ENCODE measurements around the gene LIPC.
"Not testable (repeated sequence)": the region's sequence is repeated elsewhere in the genome, so short reads cannot be mapped to it uniquely, and the experiment has no call there.

The LIPC gene

GRCh38 chr15:58585693-58586443, 154.1 kb downstream of the LIPC start:
- no peak for DNase-seq (ENCODE audit: low spot score)

DNA sequence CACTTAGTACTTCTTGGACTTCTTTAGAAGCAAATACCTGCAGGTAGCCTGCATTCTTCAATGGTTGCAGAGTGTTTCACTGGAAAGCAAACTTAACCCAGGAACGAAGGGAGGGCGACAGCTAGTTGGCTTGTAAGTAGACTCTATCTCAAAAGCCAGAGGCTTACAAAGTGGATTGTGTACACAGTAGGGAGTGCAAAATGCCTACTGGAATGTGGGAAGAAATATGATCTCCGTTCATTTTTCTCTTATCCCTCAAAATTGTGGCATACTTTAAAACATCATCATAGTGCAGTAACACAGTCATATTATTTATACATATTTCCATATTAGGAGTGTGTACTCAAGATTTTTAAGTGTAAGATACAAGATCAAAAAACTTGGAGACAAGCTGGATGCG, 155.7 kb downstream of the LIPC start:
- DNase-seq (ENCODE audit: low spot score) = no peak

GRCh38 chr15:58588096-58588495, 156.3 kb downstream of the LIPC start:
- DNase-seq (ENCODE audit: low spot score) = no peak

DNA sequence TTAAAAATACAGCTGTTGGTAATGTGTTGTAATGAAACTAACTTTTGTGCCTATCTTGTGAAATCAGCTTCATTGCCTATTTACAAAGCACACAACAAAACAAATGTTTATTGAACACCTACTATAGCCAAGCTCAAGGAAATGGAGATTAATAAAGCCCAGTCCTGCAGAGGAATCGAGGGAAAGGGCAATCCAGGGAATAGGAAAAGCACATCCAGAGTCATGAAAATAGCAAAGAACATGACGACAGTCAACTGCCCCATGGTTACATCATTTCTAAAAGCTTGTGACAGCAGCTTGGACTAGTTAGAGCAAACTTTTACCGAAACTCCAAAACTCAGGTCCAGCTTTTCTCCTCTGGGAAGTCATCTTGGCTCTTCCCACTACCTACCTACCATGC, 157.3 kb downstream of the LIPC start:
- no peak for DNase-seq (ENCODE audit: low spot score)

DNA sequence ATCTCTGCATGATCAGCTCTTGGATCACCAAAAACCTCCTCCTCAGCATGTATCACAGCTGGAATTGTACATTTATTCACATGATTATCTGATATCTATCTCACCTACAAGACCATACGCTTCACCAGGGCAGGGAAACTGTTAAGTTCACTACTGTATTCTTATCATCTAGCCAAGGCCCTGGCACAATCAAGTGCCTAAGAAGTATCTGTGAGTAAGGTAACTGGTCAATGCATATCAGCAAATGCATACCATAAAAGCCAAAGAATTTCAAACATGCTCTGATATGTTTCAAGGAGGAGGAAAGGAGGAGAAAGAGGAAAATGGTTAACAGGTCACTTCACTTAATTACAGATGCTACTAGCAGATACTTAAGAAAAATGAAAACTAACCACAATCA, 158.4 kb downstream of the LIPC start:
- no peak for DNase-seq (ENCODE audit: low spot score)

GRCh38 chr15:58590926-58591325, 159.1 kb downstream of the LIPC start:
- DNase-seq (ENCODE audit: low spot score) = no peak

DNA sequence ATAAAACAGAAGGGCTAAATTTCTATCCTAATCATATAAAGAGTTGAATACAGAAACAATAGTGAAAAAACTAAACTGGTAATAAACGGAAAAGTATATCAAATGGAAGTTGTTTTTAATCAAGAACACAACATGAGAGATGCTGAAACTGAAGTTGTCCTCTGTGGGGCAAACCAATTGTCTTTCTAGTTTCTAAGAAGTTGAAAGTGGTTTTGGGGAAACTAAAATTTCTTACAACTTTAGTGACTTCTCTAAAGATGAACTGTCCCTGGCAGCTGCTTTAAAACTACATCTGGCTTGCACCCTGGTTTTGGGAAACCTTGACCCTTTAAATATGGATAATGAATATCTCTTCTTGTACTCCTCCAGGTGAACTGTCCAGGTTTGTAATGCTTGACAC, 162.1 kb downstream of the LIPC start:
- no peak for DNase-seq (ENCODE audit: low spot score)

DNA sequence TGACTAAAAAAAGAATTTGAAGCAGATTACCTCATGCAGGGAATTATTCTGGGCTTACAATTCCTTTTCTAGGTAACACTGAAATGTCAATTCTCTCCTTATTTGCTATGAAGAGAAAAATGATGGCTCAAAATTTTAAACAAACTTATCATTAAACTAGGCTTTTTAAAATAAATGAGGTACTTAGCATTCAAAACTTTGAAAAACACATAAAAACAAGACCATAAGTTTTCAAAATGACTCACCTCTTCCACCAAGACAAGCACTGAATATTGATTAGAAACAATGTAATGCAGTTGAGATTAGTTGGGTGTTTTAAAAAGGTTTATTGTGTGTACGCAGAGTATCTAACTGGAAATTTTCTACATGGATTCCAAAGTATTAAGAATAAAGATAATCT, 163.1 kb downstream of the LIPC start:
- DNase-seq (ENCODE audit: low spot score) = no peak

DNA sequence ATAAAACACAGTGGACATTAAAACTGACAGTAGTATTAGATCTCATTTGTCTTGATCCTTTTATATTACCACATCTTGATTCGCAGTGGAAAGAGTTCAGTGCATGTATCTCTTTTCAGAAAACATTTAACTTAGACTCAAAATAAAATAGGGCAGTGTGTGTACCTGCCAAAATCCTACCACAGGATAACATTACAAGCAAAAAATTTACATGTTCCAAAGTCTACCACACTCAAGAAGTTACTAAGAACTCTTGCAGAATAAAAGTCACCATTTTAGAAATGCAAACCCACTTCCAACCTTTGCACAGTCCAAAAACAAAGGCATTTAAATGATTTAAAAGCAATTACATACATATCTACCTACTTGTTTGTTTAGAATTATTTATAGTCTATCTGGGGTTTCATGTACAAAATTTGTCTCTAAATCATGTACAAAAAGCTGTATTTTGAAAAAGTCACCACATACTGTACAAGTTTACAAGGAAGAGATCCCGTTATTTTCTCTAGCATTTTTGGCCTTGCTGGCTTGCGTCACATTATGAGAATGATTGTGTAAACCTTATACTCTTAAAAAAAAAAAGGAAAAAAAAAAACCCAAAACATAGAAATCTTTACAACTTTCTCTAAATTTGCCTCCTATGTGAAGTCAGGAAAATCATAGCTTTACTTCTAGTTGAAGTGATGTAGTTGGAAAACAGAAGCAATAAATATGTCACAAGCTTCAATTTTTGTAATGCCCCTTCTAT, 163.9 kb downstream of the LIPC start:
- no peak for DNase-seq (ENCODE audit: low spot score)

- DNase-seq (ENCODE audit: low spot score) = no peak
These were observed 166.4 kb downstream of the LIPC start for GRCh38 chr15:58597943-58598828.

- DNase-seq (ENCODE audit: low spot score) = no peak
These were observed 167.0 kb downstream of the LIPC start for GRCh38 chr15:58598829-58599210.

- DNase-seq (ENCODE audit: low spot score) = no peak
These were observed 171.0 kb downstream of the LIPC start for GRCh38 chr15:58602823-58603222.

DNA sequence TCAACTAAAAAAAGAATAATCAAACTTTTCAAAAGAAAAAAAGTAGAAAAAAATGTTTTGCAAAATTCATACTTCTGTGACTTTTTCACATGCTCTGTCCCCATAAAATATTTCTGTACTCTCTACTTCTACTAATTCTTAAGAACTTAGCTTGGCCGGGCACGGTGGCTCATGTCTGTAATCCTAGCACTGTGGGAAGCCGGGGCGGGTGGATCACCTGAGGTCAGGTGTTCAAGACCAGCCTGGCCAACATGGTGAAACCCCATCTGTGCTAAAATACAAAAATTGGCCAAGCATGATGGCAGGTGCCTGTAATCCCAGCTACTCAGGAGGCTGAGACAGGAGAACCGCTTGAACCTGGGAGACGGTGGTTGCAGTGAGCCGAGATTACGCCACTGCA, 172.1 kb downstream of the LIPC start:
- DNase-seq (ENCODE audit: low spot score) = not testable (repeated sequence)

GRCh38 chr15:58604455-58604923, 172.7 kb downstream of the LIPC start:
- DNase-seq (ENCODE audit: low spot score) = no peak

GRCh38 chr15:58605931-58606530, 174.2 kb downstream of the LIPC start:
- DNase-seq (ENCODE audit: low spot score) = no peak

DNA sequence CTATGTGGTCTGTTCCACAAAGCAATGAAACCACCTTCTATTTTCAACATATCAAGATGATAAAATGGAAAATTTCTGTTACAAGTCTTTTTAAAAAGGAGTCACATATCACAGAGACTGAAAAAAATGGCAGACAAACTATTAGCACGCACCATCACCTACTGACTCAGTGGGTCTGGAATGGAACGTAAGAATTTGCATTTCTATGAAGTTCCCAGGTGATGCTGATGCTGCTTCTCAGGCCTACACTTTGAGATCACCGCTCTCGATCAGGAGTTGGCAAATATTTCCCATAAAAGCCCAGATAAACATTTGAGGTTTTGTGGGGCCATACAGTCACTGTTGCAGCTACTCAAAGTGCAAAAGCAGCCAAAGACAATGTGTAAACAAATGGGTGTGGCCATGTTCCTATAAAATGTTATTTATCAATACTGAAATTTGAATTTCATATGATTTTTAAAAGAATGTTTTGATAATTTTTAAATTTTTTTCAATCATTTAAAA, 174.8 kb downstream of the LIPC start:
- no peak for DNase-seq (ENCODE audit: low spot score)

DNA sequence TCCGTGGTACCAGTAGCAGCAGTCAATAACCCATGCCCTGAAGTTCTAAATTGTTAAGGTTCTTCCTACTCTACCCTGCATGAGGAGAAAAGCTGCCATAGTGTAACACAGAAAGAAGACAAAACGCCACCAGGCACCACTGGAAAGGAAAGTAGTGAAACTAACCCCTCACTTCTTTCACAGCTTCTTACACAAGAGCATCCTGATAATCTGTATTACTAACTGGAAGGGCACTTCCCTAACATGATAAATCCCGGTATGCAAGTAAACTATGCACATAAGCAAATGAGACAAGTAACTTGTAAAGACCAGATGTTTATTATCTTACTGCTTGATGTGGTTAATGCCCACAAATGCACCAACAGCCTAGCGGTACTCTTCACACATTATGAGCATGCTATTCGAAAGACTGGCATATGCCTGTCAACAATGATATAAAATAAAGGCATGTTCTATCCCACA, 176.4 kb downstream of the LIPC start:
- DNase-seq (ENCODE audit: low spot score) = no peak

DNA sequence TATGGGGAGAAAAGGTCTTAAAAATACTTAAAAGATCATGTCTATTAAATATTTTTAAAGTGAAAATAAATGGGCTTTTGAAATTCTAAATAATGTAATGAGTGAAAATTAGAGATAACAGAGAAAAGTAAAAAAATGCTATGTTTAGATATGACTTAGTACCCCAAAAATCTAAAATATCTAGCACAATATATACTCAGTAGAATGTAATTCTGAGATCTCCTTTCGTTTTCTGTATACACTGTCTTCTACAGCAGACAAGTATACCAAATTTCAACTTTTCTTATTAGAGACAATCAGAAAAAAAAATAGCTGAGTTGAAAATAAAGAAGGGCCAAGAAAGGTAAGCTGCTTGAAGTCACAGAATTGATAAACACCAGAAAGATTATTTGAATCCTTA, 176.9 kb downstream of the LIPC start:
- no peak for DNase-seq (ENCODE audit: low spot score)

GRCh38 chr15:58611731-58612676, 180.2 kb downstream of the LIPC start:
- no peak for DNase-seq (ENCODE audit: low spot score)

- no peak for DNase-seq (ENCODE audit: low spot score)
These were observed 184.4 kb downstream of the LIPC start for GRCh38 chr15:58616171-58616570.
